Neural cell (in vitro differentiated cells): ENCODE results near the gene DLGAP4.

Experiments used
- EZH2 ChIP-seq: fragments of 200-600, 300-800 bp; shearing (Covaris generic), sonication (generic); IDR thresholded peaks from 2 replicates; pipeline ENCODE4 v1.6.1; 2014; ENCODE audit warnings: antibody characterized with exemption, low read length, borderline replicate concordance, mild to moderate bottlenecking; ENCODE audit not compliant: insufficient read depth, poor library complexity, severe bottlenecking
- POLR2AphosphoS5 ChIP-seq: IDR thresholded peaks from 2 replicates; pipeline ENCODE4 v1.6.1; 2012
- REST ChIP-seq: IDR thresholded peaks from 2 replicates; pipeline ENCODE4 v1.6.1; 2012; ENCODE audit warnings: borderline replicate concordance
- TAF1 ChIP-seq: IDR thresholded peaks from 2 replicates; pipeline ENCODE4 v1.6.1; 2012; ENCODE audit warnings: low read depth
- TF ChIP-seq, protein P1 (sequence below): fragments of 450-650 bp; IDR thresholded peaks from 2 replicates; pipeline ENCODE4 v1.5.1; 2014; ENCODE audit warnings: antibody characterized with exemption, mild to moderate bottlenecking, moderate library complexity; ENCODE audit not compliant: poor library complexity, severe bottlenecking

GRCh38 chr20:36454332-36454697, 148.2 kb downstream of the DLGAP4 start:
- TF ChIP-seq, protein P1, sequence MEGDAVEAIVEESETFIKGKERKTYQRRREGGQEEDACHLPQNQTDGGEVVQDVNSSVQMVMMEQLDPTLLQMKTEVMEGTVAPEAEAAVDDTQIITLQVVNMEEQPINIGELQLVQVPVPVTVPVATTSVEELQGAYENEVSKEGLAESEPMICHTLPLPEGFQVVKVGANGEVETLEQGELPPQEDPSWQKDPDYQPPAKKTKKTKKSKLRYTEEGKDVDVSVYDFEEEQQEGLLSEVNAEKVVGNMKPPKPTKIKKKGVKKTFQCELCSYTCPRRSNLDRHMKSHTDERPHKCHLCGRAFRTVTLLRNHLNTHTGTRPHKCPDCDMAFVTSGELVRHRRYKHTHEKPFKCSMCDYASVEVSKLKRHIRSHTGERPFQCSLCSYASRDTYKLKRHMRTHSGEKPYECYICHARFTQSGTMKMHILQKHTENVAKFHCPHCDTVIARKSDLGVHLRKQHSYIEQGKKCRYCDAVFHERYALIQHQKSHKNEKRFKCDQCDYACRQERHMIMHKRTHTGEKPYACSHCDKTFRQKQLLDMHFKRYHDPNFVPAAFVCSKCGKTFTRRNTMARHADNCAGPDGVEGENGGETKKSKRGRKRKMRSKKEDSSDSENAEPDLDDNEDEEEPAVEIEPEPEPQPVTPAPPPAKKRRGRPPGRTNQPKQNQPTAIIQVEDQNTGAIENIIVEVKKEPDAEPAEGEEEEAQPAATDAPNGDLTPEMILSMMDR: no peak
- TF ChIP-seq POLR2AphosphoS5: no peak
- no peak for TF ChIP-seq TAF1
- no peak for TF ChIP-seq REST
- no peak for TF ChIP-seq EZH2
